Measurements from ENCODE around the gene SYPL2. TPM values are rescaled to one million over a fixed set of nuclear protein-coding genes. Genes with fewer than 3 reads are reported as not detected.

SYPL2 gene
- total RNA-seq, 2 experiments from 2014 or later = not detected

Other genes with a start within 250 kb of the SYPL2 start
- gene CELSR2, start 217.0 kb upstream of the SYPL2 start, total RNA-seq = 1 to 10 TPM; 6.3 to 6.9 TPM
- gene PSRC1, start 183.4 kb upstream of the SYPL2 start, total RNA-seq = 10 to 100 TPM; 27.9 to 30.5 TPM
- gene MYBPHL, start 159.5 kb upstream of the SYPL2 start, total RNA-seq = not detected
- 10 to 100 TPM in 1 of 2 experiments, 1 to 10 TPM in 1; 6.5 to 11.0 TPM for gene SORT1, start 68.6 kb upstream of the SYPL2 start, total RNA-seq
- gene PSMA5, start 40.1 kb upstream of the SYPL2 start, total RNA-seq = 100 to 1,000 TPM; 135 TPM
- gene ATXN7L2, start 17.4 kb downstream of the SYPL2 start, total RNA-seq = 10 to 100 TPM; 10.4 to 12.4 TPM
- gene CYB561D1, start 27.5 kb downstream of the SYPL2 start, total RNA-seq = 10 to 100 TPM; 24.3 to 25.1 TPM
- gene AMIGO1, start 43.2 kb downstream of the SYPL2 start, total RNA-seq = 1 to 10 TPM; 8.2 to 9.4 TPM
- gene GPR61, start 73.3 kb downstream of the SYPL2 start, total RNA-seq = under 1 TPM in 1 of 2 experiments, not detected in 1; 0.39 TPM
- 1 to 10 TPM; 8.0 to 8.2 TPM for gene GNAI3, start 82.1 kb downstream of the SYPL2 start, total RNA-seq
- gene GNAT2, start 153.1 kb downstream of the SYPL2 start, total RNA-seq = under 1 TPM in 1 of 2 experiments, not detected in 1; 0.22 TPM
- gene AMPD2, start 153.3 kb downstream of the SYPL2 start, total RNA-seq = 100 to 1,000 TPM; 114 to 122 TPM
- 1 to 10 TPM; 5.3 to 5.9 TPM for gene GSTM4, start 189.6 kb downstream of the SYPL2 start, total RNA-seq
- gene GSTM2, start 201.5 kb downstream of the SYPL2 start, total RNA-seq = 10 to 100 TPM; 16.8 to 17.3 TPM
- not detected for gene GSTM1, start 221.3 kb downstream of the SYPL2 start, total RNA-seq
- not detected for gene GSTM5, start 245.7 kb downstream of the SYPL2 start, total RNA-seq